GM18951 (cell line): ENCODE results near the gene ATXN7L2.

Experiments
- POLR2A ChIP-seq: IDR thresholded peaks from 4 replicates; pipeline ENCODE4 v1.6.1; 2011; ENCODE audit warnings: mild to moderate bottlenecking; ENCODE audit not compliant: insufficient read length, insufficient read depth; ENCODE audit errors: extremely low read depth
- in situ Hi-C: fragments of 300-500 bp; cut with MboI; formaldehyde crosslinking; loops from one replicate; pipeline ENCODE4 v1.12.0; 2022; ENCODE audit warnings: low sequenced_read_pairs, mixed read lengths, inconsistent platforms; ENCODE audit not compliant: unreplicated experiment

ATXN7L2 gene

GRCh38 chr1:109538827-109539555, 55.3 kb downstream of the ATXN7L2 start:
- no peak for TF ChIP-seq POLR2A
- in situ Hi-C loops, result loop anchor here (10.0 kb wide), 1 partner anchor 274 kb away; no protein-coding TSS in a partner anchor

- in situ Hi-C loops, result loop anchor here (5.0 to 10.0 kb wide), 3 partner anchors 103 to 445 kb away; partner anchors contain the start of gene AHCYL1
- TF ChIP-seq POLR2A, result no peak
Observed at GRCh38 chr1:109539676-109540075, 56.0 kb downstream of the ATXN7L2 start, which contains the start of gene GPR61. TSS of gene GPR61 (plus strand) at chr1:109539872. CDS start at chr1:109543023, 3,151 bp downstream.

GRCh38 chr1:109541102-109541501, 57.4 kb downstream of the ATXN7L2 start:
- TF ChIP-seq POLR2A, result no peak
- in situ Hi-C loops, result loop anchor here (5.0 to 10.0 kb wide), 2 partner anchors 101 to 444 kb away; partner anchors contain the start of gene AHCYL1
